Endothelial cell of umbilical vein (primary cell): ENCODE data around the gene ITGA2. TPM values are rescaled to one million over a fixed set of nuclear protein-coding genes. Genes with fewer than 3 reads are reported as not detected.

Experiments
- BruUV-seq: library from RNA; stranded (reverse); fragments of 400-500 nt; replicated peaks from 2 replicates; lab custom pipeline; 2021; lab: Mats Ljungman, UMichigan
- CTCF ChIA-PET: fragments of 300-600, 350-600 bp; sonication (Branson Sonifier 250); formaldehyde crosslinking; loops from one replicate; lab custom pipeline; 2021; ENCODE audit warnings: antibody characterized with exemption, inconsistent platforms; lab: Charles Lee
- POLR2A ChIA-PET: fragments of 300-600, 350-600 bp; sonication (Branson Sonifier 250); formaldehyde crosslinking; loops from one replicate; lab custom pipeline; 2021; ENCODE audit warnings: antibody characterized with exemption, inconsistent platforms; lab: Charles Lee
- DNase-seq: peaks from one replicate; pipeline ENCODE4 v3.0.0-alpha.2; 2011; ENCODE audit warnings: low read depth, low spot score
- FAIRE-seq: peaks from 2 replicates; lab custom pipeline; 2011; peaks lifted over from hg19 to GRCh38; lab: Jason Lieb, UNC
- H2AFZ ChIP-seq: 2 replicates; pipeline ENCODE4 v1.6.0; 2012; ENCODE audit warnings: low read depth, low read length, control low read depth, inconsistent platforms
- H3K27ac ChIP-seq: 2 replicates; pipeline ENCODE4 v1.5.1; 2011; ENCODE audit warnings: low read depth, mild to moderate bottlenecking, control low read depth, low read length, moderate library complexity; ENCODE audit not compliant: insufficient read depth
- H3K27me3 ChIP-seq, 2 experiments: 2 replicates each; pipeline versions ENCODE4 v1.6.0 to v1.6.1; 2011; ENCODE audit warnings: low read length in 2 of 2, mixed read lengths in 1 of 2; ENCODE audit not compliant: control insufficient read depth in 2 of 2, insufficient read depth in 2 of 2
- H3K36me3 ChIP-seq, 2 experiments: 2 replicates in 1 of 2; 3 replicates in 1 of 2; pipeline ENCODE4 v1.5.1; 2011; ENCODE audit warnings: low read length in 2 of 2, mild to moderate bottlenecking in 1 of 2, moderate library complexity in 1 of 2; ENCODE audit not compliant: control insufficient read depth in 2 of 2, insufficient read depth in 2 of 2; ENCODE audit errors: extremely low read depth in 1 of 2
- H3K4me1 ChIP-seq: 3 replicates; pipeline ENCODE4 v1.5.1; 2011; ENCODE audit warnings: mild to moderate bottlenecking, low read length; ENCODE audit not compliant: control insufficient read depth, insufficient read depth; ENCODE audit errors: extremely low read depth
- H3K4me2 ChIP-seq: 2 replicates; pipeline ENCODE4 v1.6.1; 2011; ENCODE audit warnings: low read length, control low read depth, mixed read lengths; ENCODE audit not compliant: insufficient read depth
- H3K4me3 ChIP-seq, 3 experiments: fragments of 200-600 bp in 1 of 3; sonication (generic), shearing (Covaris generic) in 1 of 3; replicated peaks in 1 of 3; 2 replicates each; pipeline ENCODE4 v1.5.1; 2011 to 2016; ENCODE audit warnings: control low read depth in 3 of 3, low read length in 3 of 3, mild to moderate bottlenecking in 2 of 3, inconsistent platforms in 1 of 3, low read depth in 1 of 3, moderate library complexity in 1 of 3; ENCODE audit not compliant: insufficient read depth in 1 of 3
- H3K79me2 ChIP-seq: 2 replicates; pipeline ENCODE4 v1.6.0; 2012; ENCODE audit warnings: low read length, inconsistent platforms; ENCODE audit not compliant: control insufficient read depth, insufficient read depth
- H3K9ac ChIP-seq: replicated peaks from 2 replicates; pipeline ENCODE3; 2011; ENCODE audit warnings: low read length, control low read depth; ENCODE audit not compliant: insufficient read depth; ENCODE audit errors: extremely low read depth
- H3K9me1 ChIP-seq: replicated peaks from 3 replicates; pipeline ENCODE4 v1.6.0; 2011; ENCODE audit warnings: mild to moderate bottlenecking, low read length; ENCODE audit not compliant: control insufficient read depth, insufficient read depth; ENCODE audit errors: extremely low read depth
- H3K9me3 ChIP-seq: replicated peaks from 2 replicates; pipeline ENCODE4 v1.5.1; 2012; ENCODE audit warnings: low read length, inconsistent platforms; ENCODE audit not compliant: control insufficient read depth, insufficient read depth
- H4K20me1 ChIP-seq: replicated peaks from 2 replicates; pipeline ENCODE3; 2011; ENCODE audit warnings: mild to moderate bottlenecking, low read length; ENCODE audit not compliant: control insufficient read depth, insufficient read depth; ENCODE audit errors: extremely low read depth
- CTCF ChIP-seq, 2 donors: IDR thresholded peaks; 1 replicate in 1 of 2; 2 replicates in 1 of 2; pipeline ENCODE4 v1.5.1; 2011; ENCODE audit warnings: low read length in 2 of 2, mild to moderate bottlenecking in 2 of 2, moderate library complexity in 2 of 2, control low read depth in 1 of 2, inconsistent platforms in 1 of 2, low read depth in 1 of 2; ENCODE audit not compliant: insufficient read depth in 1 of 2; ENCODE audit errors: extremely low read depth in 1 of 2
- EZH2 ChIP-seq: IDR thresholded peaks from 2 replicates; pipeline ENCODE4 v1.6.1; 2012; ENCODE audit warnings: borderline replicate concordance, low read depth, mild to moderate bottlenecking, moderate library complexity, low read length, inconsistent platforms; ENCODE audit not compliant: severe bottlenecking
- FOS ChIP-seq: IDR thresholded peaks from 2 replicates; pipeline ENCODE4 v1.6.1; 2011; ENCODE audit warnings: mild to moderate bottlenecking, low read length, moderate library complexity, borderline replicate concordance; ENCODE audit not compliant: insufficient read depth
- GATA2 ChIP-seq: IDR thresholded peaks from 2 replicates; pipeline ENCODE4 v1.7.0; 2011; ENCODE audit warnings: low read depth, mild to moderate bottlenecking, moderate library complexity, mixed read lengths, low read length; ENCODE audit not compliant: insufficient read length, insufficient read depth
- JUN ChIP-seq: IDR thresholded peaks from 2 replicates; pipeline ENCODE4 v1.6.1; 2011; ENCODE audit warnings: borderline replicate concordance, low read depth; ENCODE audit not compliant: insufficient read length, insufficient read depth
- MAX ChIP-seq: IDR thresholded peaks from 2 replicates; pipeline ENCODE4 v1.6.1; 2011; ENCODE audit not compliant: insufficient read depth, insufficient read length
- MYC ChIP-seq: IDR thresholded peaks from one replicate; pipeline ENCODE4 v1.6.1; 2011; ENCODE audit warnings: mild to moderate bottlenecking, low read depth, low read length
- POLR2A ChIP-seq: IDR thresholded peaks from 2 replicates; pipeline ENCODE4 v1.6.1; 2012; ENCODE audit warnings: low read depth, mild to moderate bottlenecking, control low read depth, low read length
- POLR2AphosphoS5 ChIP-seq: IDR thresholded peaks from 2 replicates; pipeline ENCODE4 v1.6.1; 2012; ENCODE audit warnings: low read depth, mild to moderate bottlenecking, control low read depth, low read length, moderate library complexity; ENCODE audit not compliant: insufficient read depth
- dilution Hi-C: fragments of 300-500 bp; cut with MboI; formaldehyde crosslinking; loops from one replicate; pipeline ENCODE4 v1.15.0; 2019; ENCODE audit warnings: low sequenced_read_pairs; ENCODE audit not compliant: extremely low pct_ligation_motif_present
- intact Hi-C: fragments of 100-400 bp; cut with micrococcal nuclease; formaldehyde crosslinking; loops from one replicate; pipeline ENCODE4 v1.10.0; 2022
- polyA plus RNA-seq, 4 experiments: library from polyadenylated mRNA; depleted of rRNA in 3 of 4; stranded (reverse) in 3 of 4; unstranded in 1 of 4; fragments of >200 nt; gene quantifications; 2 replicates each; pipeline versions ENCODE4 v1.2.1 to v1.2.3, GENCODE V29; 2011 to 2012; ENCODE audit warnings: missing spikeins in 1 of 4
- total RNA-seq: library from RNA; stranded (reverse); gene quantifications from 2 replicates; pipeline ENCODE4 v1.2.3, GENCODE V29; 2021

Gene ITGA2
- total and polyA plus RNA-seq, 2 donors (not counting 3 experiments of a cell fraction or from before 2014, with no cell fraction given), result 11.2 to 62.3 TPM

- FAIRE-seq, result no peak
Observed at GRCh38 chr5:53130266-53130665, 141.1 kb downstream of the ITGA2 start.

More at GRCh38 chr5:53130266-53130665, 141.1 kb downstream of the ITGA2 start:
- H3K9me3 ChIP-seq, result no peaks in the 10 kb centered on the region
- H3K4me2 ChIP-seq, result no peak overlapping the region
- H3K4me1 ChIP-seq, result no peaks in the 10 kb centered on the region
- ChIA-PET CTCF (interaction anchor here (1.0 kb wide), 1 partner anchor 301 kb away, joined by 3 read pairs; no protein-coding TSS in a partner anchor), POLR2A (no interaction called here)
- TF ChIP-seq GATA2 (no peak), CTCF (IDR thresholded peaks at IDR 0.05; ENCODE audit: extremely low read depth in 1 of 2, insufficient read depth in 1 of 2, low read depth in 1 of 2, low read length in 2 of 2) (no peak), EZH2 (no peak), MYC (no peak), POLR2A (no peak), FOS (no peak), MAX (no peak), POLR2AphosphoS5 (no peak), JUN (no peak)
- no peak for DNase-seq
- H3K36me3 ChIP-seq, result no peaks in the 10 kb centered on the region
- no peak overlapping the region for H2AFZ ChIP-seq
- no peaks in the 10 kb centered on the region for H3K79me2 ChIP-seq
- no peaks in the 10 kb centered on the region for H3K9me1 ChIP-seq
- no peak overlapping the region for H3K4me3 ChIP-seq
- H3K9ac ChIP-seq, result no peak overlapping the region
- dilution Hi-C loops (no loop called here), intact Hi-C loops (no loop called here)
- H3K27ac ChIP-seq, result no peak overlapping the region
- BruUV-seq, result no TSS peak
- H4K20me1 ChIP-seq, result no peaks in the 10 kb centered on the region
- H3K27me3 ChIP-seq, result peaks cover 1 to 3% of the 10 kb centered on the region in 2 experiments
